ENCODE data around the gene TBC1D22A.

The TBC1D22A gene

DNA sequence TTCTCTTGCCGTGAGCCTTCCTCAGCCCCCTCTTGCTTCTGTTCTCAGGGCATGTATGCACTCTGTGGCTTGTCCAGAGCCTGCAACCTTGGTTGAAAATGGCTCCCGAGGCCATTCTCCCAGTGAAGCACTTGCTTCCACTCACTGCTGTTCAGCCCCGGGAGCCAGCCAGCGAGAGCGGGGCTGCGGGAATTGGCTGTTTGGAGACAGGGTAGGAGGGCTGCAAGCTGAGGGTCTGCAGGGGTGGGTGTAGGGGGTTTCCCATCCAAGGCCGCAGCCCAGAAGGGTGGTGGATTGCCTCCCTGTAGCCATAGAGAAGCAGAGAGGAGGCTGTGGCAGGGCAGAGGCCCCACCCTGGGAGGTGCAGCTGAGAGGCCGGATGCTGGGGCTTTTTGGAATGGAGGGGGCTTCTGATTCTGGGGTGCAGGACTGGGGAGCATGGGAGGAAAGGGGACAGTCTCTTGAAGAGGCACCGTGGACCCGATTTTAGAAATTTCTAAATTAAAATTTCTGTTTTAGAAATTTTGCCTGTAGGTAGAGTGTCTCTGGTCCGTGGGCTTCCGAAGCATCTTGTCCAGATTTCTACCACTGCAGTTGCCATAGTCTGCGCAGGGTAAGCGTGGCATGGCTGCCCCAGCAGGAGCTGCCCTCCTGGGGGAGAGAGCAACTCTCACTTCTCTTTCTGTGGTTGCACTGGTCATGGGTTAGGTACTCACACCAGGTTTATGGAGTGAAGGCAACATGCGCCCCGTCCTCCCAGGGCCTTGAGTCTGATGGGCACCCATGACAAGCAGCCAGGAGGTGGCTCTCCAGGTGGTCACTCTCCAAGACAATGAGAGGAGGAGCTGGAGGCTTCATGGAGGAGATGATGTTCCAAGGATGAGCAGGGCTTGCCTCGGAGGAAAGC lies 100.2 kb downstream of the TBC1D22A start:
- H3K36me3 Mint-ChIP-seq (ENCODE audit: low read depth), result peaks cover 34% of the 10 kb centered on the region
- no peaks in the 10 kb centered on the region for H3K27me3 Mint-ChIP-seq (ENCODE audit: low read depth)
- no peak overlapping the region for H3K4me3 Mint-ChIP-seq
- TF ChIP-seq CTCF (IDR thresholded peaks at IDR 0.05; ENCODE audit: unreplicated experiment in 3 of 3), result no peak
- H3K27ac Mint-ChIP-seq, result no peak overlapping the region
- H3K9me3 Mint-ChIP-seq, result peaks cover 15% of the 10 kb centered on the region
- no peaks in the 10 kb centered on the region for H3K4me1 Mint-ChIP-seq

DNA sequence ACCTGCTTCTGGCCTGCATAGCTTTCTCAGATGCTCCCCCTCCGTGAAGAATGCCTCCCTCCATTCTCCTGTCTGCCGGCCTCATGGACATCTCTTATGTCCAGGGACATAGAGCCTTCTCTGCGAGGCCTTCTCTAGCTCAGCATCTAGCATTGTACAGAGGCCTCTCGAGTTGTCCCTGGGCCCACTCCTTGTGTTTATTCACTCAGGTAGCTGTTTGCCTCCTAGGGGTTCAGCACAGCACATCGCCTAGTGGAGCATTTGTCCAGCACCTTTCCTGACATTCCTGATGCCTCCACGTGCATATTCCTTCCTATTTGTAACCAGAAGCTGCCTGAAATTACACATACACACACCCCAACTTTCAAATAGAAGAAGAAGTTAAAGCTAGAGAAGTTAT lies 101.3 kb downstream of the TBC1D22A start:
- Mint-ChIP-seq H3K4me1 (no peaks in the 10 kb centered on the region), H3K27me3 (ENCODE audit: low read depth) (no peaks in the 10 kb centered on the region), H3K27ac (no peak overlapping the region), H3K9me3 (peaks cover 6% of the 10 kb centered on the region), H3K36me3 (ENCODE audit: low read depth) (peaks cover 33% of the 10 kb centered on the region), H3K4me3 (no peak overlapping the region)
- TF ChIP-seq CTCF (IDR thresholded peaks at IDR 0.05; ENCODE audit: unreplicated experiment in 3 of 3), result no peak

DNA sequence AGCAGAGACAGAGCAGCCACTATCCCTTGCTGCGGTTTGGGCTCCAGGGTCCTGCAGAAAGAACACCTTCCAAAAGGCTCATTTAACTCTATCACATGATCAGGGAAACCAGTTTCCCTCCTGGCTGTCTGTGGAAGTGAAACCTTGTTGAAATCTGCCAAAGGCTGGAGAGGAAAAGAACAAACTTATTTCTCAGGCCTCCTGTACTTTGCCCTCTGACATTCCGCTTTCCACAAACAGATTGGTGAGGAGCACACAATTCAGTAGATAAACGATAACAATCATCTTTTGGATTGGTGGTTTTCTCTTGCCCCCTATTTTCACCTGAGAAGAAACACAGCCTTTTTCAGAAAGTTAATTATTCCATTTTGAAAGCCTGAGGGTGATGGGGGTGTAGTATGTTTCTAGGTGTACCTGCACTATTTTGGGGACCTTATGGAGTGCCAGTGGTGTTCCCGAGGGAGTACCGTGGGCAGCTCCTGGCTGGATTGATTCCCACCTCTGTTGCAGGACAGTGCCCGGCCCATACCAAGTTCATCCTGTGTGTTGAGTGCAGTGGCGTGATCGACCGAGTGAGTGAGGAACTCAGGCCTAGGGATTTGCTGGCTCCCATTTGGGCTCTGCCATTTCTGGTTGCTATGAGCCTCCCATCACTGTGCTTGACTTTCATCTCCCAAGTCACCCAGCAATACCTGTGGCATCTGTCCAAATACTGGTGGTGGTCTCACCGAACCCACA lies 102.0 kb downstream of the TBC1D22A start:
- H3K27me3 Mint-ChIP-seq (ENCODE audit: low read depth), result no peaks in the 10 kb centered on the region
- H3K27ac Mint-ChIP-seq, result no peak overlapping the region
- peaks cover 3% of the 10 kb centered on the region for H3K4me1 Mint-ChIP-seq
- no peak for TF ChIP-seq CTCF (IDR thresholded peaks at IDR 0.05; ENCODE audit: unreplicated experiment in 3 of 3)
- peaks cover 11% of the 10 kb centered on the region for H3K9me3 Mint-ChIP-seq
- H3K4me3 Mint-ChIP-seq, result no peak overlapping the region
- peaks cover 39% of the 10 kb centered on the region for H3K36me3 Mint-ChIP-seq (ENCODE audit: low read depth)

- no peak for TF ChIP-seq CTCF (IDR thresholded peaks at IDR 0.05; ENCODE audit: unreplicated experiment in 3 of 3)
- Mint-ChIP-seq H3K27ac (no peak overlapping the region), H3K27me3 (ENCODE audit: low read depth) (no peaks in the 10 kb centered on the region), H3K36me3 (ENCODE audit: low read depth) (peaks cover 42% of the 10 kb centered on the region), H3K4me1 (peaks cover 3% of the 10 kb centered on the region), H3K4me3 (no peak overlapping the region), H3K9me3 (peaks cover 14% of the 10 kb centered on the region)
Measured at GRCh38 chr22:46865052-46865434, 102.6 kb downstream of the TBC1D22A start.

- Mint-ChIP-seq H3K27me3 (ENCODE audit: low read depth) (no peaks in the 10 kb centered on the region), H3K9me3 (peaks cover 19% of the 10 kb centered on the region), H3K4me1 (peaks cover 3% of the 10 kb centered on the region), H3K27ac (no peak overlapping the region), H3K4me3 (no peak overlapping the region), H3K36me3 (ENCODE audit: low read depth) (peaks cover 47% of the 10 kb centered on the region)
- no peak for TF ChIP-seq CTCF (IDR thresholded peaks at IDR 0.05; ENCODE audit: unreplicated experiment in 3 of 3)
Measured at GRCh38 chr22:46865642-46866041, 103.2 kb downstream of the TBC1D22A start.
